Epithelial cell of prostate (primary cell): ENCODE measurements around the gene GARIN3.
"Not testable (repeated sequence)": the region's sequence is repeated elsewhere in the genome, so short reads cannot be mapped to it uniquely, and the experiment has no call there.

Experiments
- DNase-seq: peaks from one replicate; pipeline ENCODE4 v3.0.0-alpha.2; 2011; ENCODE audit warnings: low read depth, low spot score
- H3K27ac ChIP-seq: fragments of 450-650 bp; 2 replicates; pipeline ENCODE4 v1.5.1; 2017; ENCODE audit warnings: mild to moderate bottlenecking

The GARIN3 gene

GRCh38 chr5:157186309-157187045 lies 20.4 kb upstream of the GARIN3 start:
- DNase-seq = no peak
- H3K27ac ChIP-seq = no peak overlapping the region

- not testable (repeated sequence) for H3K27ac ChIP-seq, DNase-seq
These were observed 19.1 kb upstream of the GARIN3 start for GRCh38 chr5:157185122-157185521.

GRCh38 chr5:157184117-157184670 lies 18.1 kb upstream of the GARIN3 start:
- no peak overlapping the region for H3K27ac ChIP-seq
- no peak for DNase-seq

- no peak overlapping the region for H3K27ac ChIP-seq
- DNase-seq = no peak
These were observed 16.2 kb upstream of the GARIN3 start for GRCh38 chr5:157182143-157182757.

- no peak within 1 kb of the TSS for H3K27ac ChIP-seq
- DNase-seq = no peak
These were observed 14.6 kb upstream of the GARIN3 start, which contains the start of gene ITK for GRCh38 chr5:157180374-157181264. Gene ITK, plus strand, starts transcription at chr5:157180840. Its CDS starts 138 bp downstream, at chr5:157180978.

- no peak for DNase-seq
- no peak overlapping the region for H3K27ac ChIP-seq
These were observed 12.9 kb upstream of the GARIN3 start for GRCh38 chr5:157178966-157179365.

GRCh38 chr5:157177953-157178352 lies 11.9 kb upstream of the GARIN3 start:
- H3K27ac ChIP-seq = no peak overlapping the region
- DNase-seq = no peak

GRCh38 chr5:157175071-157175612 lies 9.1 kb upstream of the GARIN3 start:
- no peak for DNase-seq
- H3K27ac ChIP-seq = no peak overlapping the region

- DNase-seq = no peak
- H3K27ac ChIP-seq = no peak overlapping the region
These were observed 6.3 kb upstream of the GARIN3 start for GRCh38 chr5:157172403-157172802.

- no peak overlapping the region for H3K27ac ChIP-seq
- no peak for DNase-seq
These were observed 2.2 kb upstream of the GARIN3 start for GRCh38 chr5:157168286-157168685.

GRCh38 chr5:157167214-157167621 lies 1.2 kb upstream of the GARIN3 start:
- no peak overlapping the region for H3K27ac ChIP-seq
- no peak for DNase-seq

GRCh38 chr5:157165668-157166067 lies 396 bp downstream of the GARIN3 start:
- no peak overlapping the region for H3K27ac ChIP-seq
- DNase-seq = no peak

GRCh38 chr5:157165261-157165660 lies 803 bp downstream of the GARIN3 start:
- no peak overlapping the region for H3K27ac ChIP-seq
- DNase-seq = no peak

- H3K27ac ChIP-seq = no peak overlapping the region
- DNase-seq = no peak
These were observed 1.5 kb downstream of the GARIN3 start for GRCh38 chr5:157164521-157164920.

GRCh38 chr5:157162919-157163510 lies 3.0 kb downstream of the GARIN3 start:
- no peak for DNase-seq
- H3K27ac ChIP-seq = no peak overlapping the region

- DNase-seq = no peak
- no peak overlapping the region for H3K27ac ChIP-seq
These were observed 4.1 kb downstream of the GARIN3 start for GRCh38 chr5:157161996-157162395.

GRCh38 chr5:157160001-157160400 lies 6.1 kb downstream of the GARIN3 start:
- no peak for DNase-seq
- H3K27ac ChIP-seq = no peak overlapping the region

- no peak for DNase-seq
- H3K27ac ChIP-seq = no peak overlapping the region
These were observed 6.8 kb downstream of the GARIN3 start for GRCh38 chr5:157159209-157159751.

GRCh38 chr5:157157293-157157891 lies 8.7 kb downstream of the GARIN3 start:
- no peak for DNase-seq
- H3K27ac ChIP-seq = no peak overlapping the region
